Glutamatergic neuron (in vitro differentiated cells): Measurements from ENCODE around the gene PARM1. TPM values are rescaled to one million over a fixed set of nuclear protein-coding genes. Genes with fewer than 3 reads are reported as not detected.

Experiments used
- DNase-seq: peaks from one replicate; pipeline ENCODE4 v3.0.0; 2022
- H3K27ac Mint-ChIP-seq: one replicate; pipeline ENCODE4 v1.8.0; 2020; ENCODE audit warnings: mild to moderate bottlenecking, mixed read lengths, inconsistent platforms; ENCODE audit not compliant: unreplicated experiment
- H3K27me3 Mint-ChIP-seq: one replicate; pipeline ENCODE4 v1.8.0; 2020; ENCODE audit warnings: mild to moderate bottlenecking, moderate library complexity, mixed read lengths, inconsistent platforms; ENCODE audit not compliant: unreplicated experiment
- H3K36me3 Mint-ChIP-seq: one replicate; pipeline ENCODE4 v1.8.0; 2020; ENCODE audit warnings: mild to moderate bottlenecking, mixed read lengths, inconsistent platforms; ENCODE audit not compliant: unreplicated experiment
- H3K4me1 Mint-ChIP-seq: one replicate; pipeline ENCODE4 v1.8.0; 2020; ENCODE audit warnings: mild to moderate bottlenecking, low read depth, mixed read lengths, inconsistent platforms; ENCODE audit not compliant: unreplicated experiment
- H3K4me3 Mint-ChIP-seq: one replicate; pipeline ENCODE4 v1.8.0; 2020; ENCODE audit warnings: mild to moderate bottlenecking, mixed read lengths, inconsistent platforms; ENCODE audit not compliant: unreplicated experiment
- H3K9me3 Mint-ChIP-seq: one replicate; pipeline ENCODE4 v1.8.0; 2020; ENCODE audit warnings: mild to moderate bottlenecking, moderate library complexity, mixed read lengths, inconsistent platforms; ENCODE audit not compliant: unreplicated experiment
- CTCF ChIP-seq: fragments of 200-600 bp; sonication (generic); IDR thresholded peaks from one replicate; pipeline ENCODE4 v1.5.0; 2021; ENCODE audit not compliant: partially characterized antibody, unreplicated experiment
- total RNA-seq: library from RNA; stranded (reverse); fragmentation: NEBNext Ultra II Directional; extraction: Animal tissue kit (Norgen Biotek cat#: 25700); gene quantifications from one replicate; pipeline ENCODE4 v1.2.1, GENCODE V29; 2021; ENCODE audit not compliant: unreplicated experiment

Gene PARM1
- total RNA-seq, 1 donor from 2014 or later: 94.3 TPM

GRCh38 chr4:74971862-74972261 is 38.9 kb downstream of the PARM1 start:
- TF ChIP-seq CTCF: no peak
- peaks cover 5% of the 10 kb centered on the region for H3K9me3 Mint-ChIP-seq

DNA sequence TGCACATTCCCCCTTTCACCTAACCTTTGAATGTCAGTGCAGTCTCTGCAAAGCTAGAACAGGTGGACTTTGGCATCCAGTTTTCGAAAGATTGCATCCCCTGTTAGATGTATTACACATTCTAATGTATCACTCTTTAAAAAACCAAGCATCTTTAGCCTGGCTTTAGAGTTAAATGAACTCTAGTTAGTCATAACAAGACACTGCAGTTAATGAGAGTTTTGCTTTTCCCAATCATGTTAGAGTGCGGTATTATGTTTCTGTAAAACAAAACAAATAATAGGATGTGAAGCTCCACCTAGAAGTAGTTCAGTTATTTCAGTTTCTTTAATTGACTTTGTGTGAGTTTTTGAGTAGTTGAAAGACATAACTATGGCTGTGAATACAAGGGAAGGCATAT is 42.2 kb downstream of the PARM1 start:
- peaks cover 6% of the 10 kb centered on the region for H3K27me3 Mint-ChIP-seq
- no peak overlapping the region for H3K4me3 Mint-ChIP-seq
- H3K27ac Mint-ChIP-seq: no peak overlapping the region
- H3K4me1 Mint-ChIP-seq: peaks cover 3% of the 10 kb centered on the region
- TF ChIP-seq CTCF: no peak
- peaks cover 36% of the 10 kb centered on the region for H3K36me3 Mint-ChIP-seq
- H3K9me3 Mint-ChIP-seq: peaks cover 13% of the 10 kb centered on the region
- DNase-seq: no peak

More at GRCh38 chr4:74971862-74972261, 38.9 kb downstream of the PARM1 start:
- Mint-ChIP-seq H3K36me3 (peaks cover 12% of the 10 kb centered on the region), H3K27ac (no peak overlapping the region), H3K27me3 (peaks cover 2% of the 10 kb centered on the region), H3K4me3 (no peak overlapping the region), H3K4me1 (peaks cover 3% of the 10 kb centered on the region)
- no peak for DNase-seq

- Mint-ChIP-seq H3K4me1 (no peaks in the 10 kb centered on the region), H3K27me3 (peaks cover 6% of the 10 kb centered on the region), H3K4me3 (no peak overlapping the region), H3K9me3 (peaks cover 14% of the 10 kb centered on the region), H3K36me3 (peaks cover 36% of the 10 kb centered on the region), H3K27ac (no peak overlapping the region)
- TF ChIP-seq CTCF: no peak
- DNase-seq: no peak
Observed at GRCh38 chr4:74975848-74976824, 43.2 kb downstream of the PARM1 start.

DNA sequence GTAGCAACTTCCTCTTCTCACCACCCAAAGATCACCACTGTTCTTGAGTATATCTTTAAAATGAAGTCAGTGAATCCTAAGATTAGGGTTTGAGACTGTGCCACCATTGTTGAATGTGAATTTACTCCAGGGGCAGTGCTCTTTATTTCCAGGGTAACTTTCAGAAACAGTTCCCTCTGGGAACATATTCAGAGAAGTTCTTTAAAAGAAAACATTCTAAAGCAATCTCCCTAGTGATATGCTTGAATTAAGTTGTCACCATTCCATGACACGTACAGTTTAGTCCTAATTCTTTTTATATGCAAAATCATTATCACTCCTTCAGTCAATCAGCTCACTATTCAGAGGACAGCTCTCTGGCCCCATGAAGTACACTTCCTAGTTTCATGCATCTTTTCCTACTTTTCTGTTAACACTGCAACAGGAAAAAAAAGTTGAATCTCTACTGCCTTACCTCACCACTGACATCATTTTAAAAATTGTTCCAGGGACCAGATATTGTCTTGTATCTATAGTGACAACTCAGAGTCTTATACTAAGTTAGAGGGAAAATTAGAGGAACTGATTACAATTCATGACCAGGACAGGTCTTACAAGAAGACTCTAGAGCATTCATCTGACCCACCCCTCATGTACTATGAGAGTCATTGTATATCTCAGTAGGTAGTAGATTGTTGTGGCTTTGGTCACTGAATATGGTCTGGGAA is 49.8 kb downstream of the PARM1 start:
- Mint-ChIP-seq H3K4me1 (peaks cover 5% of the 10 kb centered on the region), H3K4me3 (no peak overlapping the region), H3K36me3 (peaks cover 16% of the 10 kb centered on the region), H3K27ac (no peak overlapping the region), H3K27me3 (peaks cover 9% of the 10 kb centered on the region), H3K9me3 (peaks cover 5% of the 10 kb centered on the region)
- no peak for TF ChIP-seq CTCF
- DNase-seq: no peak
